Hepatocyte (in vitro differentiated cells): ENCODE results near the gene MBNL3.

Experiments used
- CTCF ChIP-seq: fragments of 200-600 bp; sonication (generic); IDR thresholded peaks from 2 replicates; pipeline ENCODE4 v1.5.1; 2016; ENCODE audit warnings: antibody characterized with exemption, mild to moderate bottlenecking; ENCODE audit not compliant: poor library complexity
- EZH2 ChIP-seq: fragments of 200-600 bp; sonication (generic); IDR thresholded peaks from 2 replicates; pipeline ENCODE4 v1.6.1; 2016; ENCODE audit warnings: antibody characterized with exemption, mild to moderate bottlenecking, borderline replicate concordance

- TF ChIP-seq CTCF (no peak), EZH2 (no peak)
These were observed 20.4 kb downstream of the MBNL3 start for GRCh38 chrX:132468454-132468853.
